C4-2B (cell line): Measurements from ENCODE around the gene TOMM34.

Experiments
- CTCF ChIP-seq: fragments of 450-650 bp; conservative IDR thresholded peaks from 2 replicates; pipeline ENCODE4 v1.5.1; 2017; ENCODE audit warnings: mild to moderate bottlenecking
- ZFX ChIP-seq: fragments of 450-650 bp; IDR thresholded peaks from 2 replicates; pipeline ENCODE4 v1.6.1; 2017

- TF ChIP-seq CTCF = no peak
- TF ChIP-seq ZFX = no peak
Observed at GRCh38 chr20:44900231-44900854, 59.9 kb downstream of the TOMM34 start.
